ENCODE measurements around the gene CD52. TPM values are rescaled to one million over a fixed set of nuclear protein-coding genes. Genes with fewer than 3 reads are reported as not detected.

The CD52 gene
- total RNA-seq, 2 experiments from 2014 or later, result 1,078 to 1,088 TPM

DNA sequence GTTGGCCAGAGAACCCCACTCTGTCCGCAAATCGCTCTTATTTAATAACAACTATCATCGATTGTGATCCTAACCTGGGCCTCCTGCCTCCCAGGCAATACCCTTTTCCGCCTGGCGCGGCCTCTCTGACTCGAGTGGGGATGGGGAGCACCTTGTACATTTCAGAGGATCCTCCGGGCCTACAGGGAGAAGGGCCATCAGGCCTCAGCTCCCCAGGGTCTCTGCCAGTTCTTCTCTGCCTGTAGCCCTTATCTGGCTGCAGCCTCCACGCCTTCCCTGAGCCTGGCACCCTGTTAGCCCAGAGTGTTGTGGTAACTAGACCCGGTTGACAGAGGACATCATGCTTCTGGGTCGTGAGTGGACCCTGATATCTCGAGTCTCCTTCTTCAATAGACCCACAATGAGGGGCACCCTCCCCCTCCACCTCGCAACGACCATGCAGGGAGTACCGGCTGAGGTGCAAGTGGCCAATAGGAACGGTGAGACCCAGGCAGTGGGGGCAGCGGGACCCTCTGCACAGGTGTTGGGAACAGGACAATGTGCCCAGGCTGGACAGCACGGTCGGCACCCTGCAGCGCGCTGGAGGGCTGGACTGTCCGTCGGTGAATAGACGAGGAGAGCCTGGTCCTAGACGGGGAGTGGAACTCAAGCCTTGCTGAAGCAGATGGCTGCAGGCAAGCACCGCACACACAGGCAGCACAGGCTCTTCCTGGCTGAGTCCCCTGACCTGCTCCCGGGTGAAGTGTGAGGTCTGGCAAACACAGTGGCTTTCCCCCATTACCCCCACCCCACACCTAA, 43.2 kb downstream of the CD52 start:
- ATAC-seq (ENCODE audit: low read depth), result no peak
- Mint-ChIP-seq H3K36me3 (no peaks in the 10 kb centered on the region), H3K4me3 (peak overlapping the region; percentile 80), H3K9me3 (no peaks in the 10 kb centered on the region), H3K27me3 (peaks cover 15% of the 10 kb centered on the region), H3K27ac (peak overlapping the region; percentile 1), H3K4me1 (peaks cover 51% of the 10 kb centered on the region)
- no peak for DNase-seq
- POLR2A ChIA-PET, result interaction anchor here (0.6 to 1.4 kb wide), 5 partner anchors 17 to 80 kb away, joined by 3 to 6 read pairs (median 4); no protein-coding TSS in a partner anchor

DNA sequence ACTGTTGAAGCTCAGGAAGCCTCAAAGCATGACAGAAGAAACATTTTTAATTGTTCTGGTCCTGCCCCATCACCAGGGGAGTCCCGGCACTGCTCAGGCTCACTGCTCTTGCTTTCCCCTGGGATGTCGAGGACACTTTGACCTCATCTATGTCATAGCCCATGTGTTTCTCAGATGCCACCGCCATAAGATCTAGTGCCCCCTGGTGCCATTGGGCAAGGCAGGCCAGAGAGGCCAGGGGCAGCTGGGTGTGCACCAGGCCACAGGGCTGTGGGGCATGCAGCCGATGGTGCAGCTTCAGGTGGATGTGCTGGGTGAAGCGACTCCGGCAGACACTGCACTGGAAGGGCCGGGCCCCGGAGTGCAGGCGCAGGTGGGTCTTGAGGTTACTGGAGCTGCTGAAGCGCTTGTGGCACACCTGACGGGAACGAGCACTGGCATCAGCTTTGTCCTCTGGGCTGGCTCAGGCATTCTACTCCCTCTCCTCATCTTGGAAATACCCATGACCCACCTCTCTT, 43.9 kb downstream of the CD52 start:
- no peaks in the 10 kb centered on the region for H3K36me3 Mint-ChIP-seq
- H3K4me1 Mint-ChIP-seq, result peaks cover 51% of the 10 kb centered on the region
- peaks cover 15% of the 10 kb centered on the region for H3K27me3 Mint-ChIP-seq
- no peaks in the 10 kb centered on the region for H3K9me3 Mint-ChIP-seq
- no peak overlapping the region for H3K4me3 Mint-ChIP-seq
- no peak for ATAC-seq (ENCODE audit: low read depth)
- no peak for DNase-seq
- POLR2A ChIA-PET, result interaction anchor here (0.6 to 1.4 kb wide), 4 partner anchors 12 to 77 kb away, joined by 3 to 6 read pairs (median 4); no protein-coding TSS in a partner anchor
- H3K27ac Mint-ChIP-seq, result no peak overlapping the region

DNA sequence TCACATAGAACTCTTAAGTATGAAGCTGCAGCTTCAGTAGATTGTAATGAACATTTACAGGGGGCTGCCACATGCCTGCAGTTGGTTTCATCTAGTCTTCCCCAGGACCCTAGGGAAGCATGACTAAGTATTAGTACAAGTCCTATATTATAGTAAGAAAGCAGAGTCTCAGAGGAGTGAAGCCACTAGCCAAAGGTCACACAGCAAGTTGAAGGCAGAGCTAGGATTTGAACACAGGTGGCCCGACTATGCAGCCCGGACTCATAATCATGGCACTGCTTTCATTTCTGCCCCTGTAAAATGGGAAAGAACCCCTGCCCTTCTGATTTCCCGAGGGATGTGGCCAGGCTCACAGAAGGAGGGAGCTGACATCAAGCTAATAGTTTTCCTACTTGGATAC, 44.6 kb downstream of the CD52 start:
- no peaks in the 10 kb centered on the region for H3K36me3 Mint-ChIP-seq
- H3K4me3 Mint-ChIP-seq, result no peak overlapping the region
- DNase-seq (no peak), ATAC-seq (ENCODE audit: low read depth) (no peak)
- peaks cover 15% of the 10 kb centered on the region for H3K27me3 Mint-ChIP-seq
- H3K4me1 Mint-ChIP-seq, result peaks cover 51% of the 10 kb centered on the region
- H3K9me3 Mint-ChIP-seq, result no peaks in the 10 kb centered on the region
- POLR2A ChIA-PET, result interaction anchor here (0.9 to 1.4 kb wide), 2 partner anchors 11 to 16 kb away, joined by 3 to 4 read pairs; no protein-coding TSS in a partner anchor
- H3K27ac Mint-ChIP-seq, result no peak overlapping the region

DNA sequence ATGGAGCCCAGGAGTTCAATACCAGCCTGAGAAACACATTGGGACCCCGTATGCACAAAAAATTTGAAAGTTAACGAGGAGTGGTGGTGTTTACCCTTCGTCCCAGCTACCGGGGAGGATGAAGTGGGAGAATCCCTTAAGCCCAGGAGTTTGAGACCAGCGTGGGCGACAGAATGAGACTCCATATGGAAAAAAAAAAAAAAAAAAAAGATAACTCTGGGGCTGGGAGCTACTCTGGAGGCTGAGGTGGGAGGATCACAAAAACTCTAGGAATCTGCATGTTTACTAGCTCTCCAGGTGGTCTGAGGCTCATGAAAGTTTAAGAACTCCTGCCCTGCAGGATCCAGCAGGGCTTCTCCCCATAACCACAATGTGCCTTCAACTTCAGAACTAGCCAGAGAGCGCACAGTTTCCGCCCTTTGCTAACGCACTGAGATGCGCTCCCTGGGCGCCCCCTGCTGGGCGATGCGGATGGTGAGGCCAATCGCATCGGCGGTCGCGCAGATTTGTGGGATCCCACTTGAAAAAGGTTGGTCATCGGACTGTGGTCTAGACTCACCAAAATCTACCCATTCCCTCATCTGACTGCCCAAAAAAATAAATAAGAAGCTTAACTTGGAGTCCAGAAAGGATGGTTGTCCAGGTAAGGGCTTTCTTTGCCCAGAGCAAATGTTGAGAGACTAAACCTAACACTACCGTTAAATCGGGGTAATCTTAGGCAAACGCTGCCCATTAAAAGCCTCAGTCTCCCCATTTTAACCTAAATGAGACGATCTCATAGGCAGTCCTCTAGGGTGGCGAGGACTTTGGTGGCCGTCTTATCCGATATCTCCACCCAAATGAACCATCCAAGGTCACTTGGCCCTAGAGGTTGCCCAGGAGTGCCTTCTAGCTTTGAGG, 46.0 kb downstream of the CD52 start:
- peak; percentile 92 for DNase-seq
- peaks cover 15% of the 10 kb centered on the region for H3K27me3 Mint-ChIP-seq
- H3K36me3 Mint-ChIP-seq, result no peaks in the 10 kb centered on the region
- no peak overlapping the region for H3K27ac Mint-ChIP-seq
- H3K4me1 Mint-ChIP-seq, result peaks cover 48% of the 10 kb centered on the region
- H3K9me3 Mint-ChIP-seq, result no peaks in the 10 kb centered on the region
- peak; percentile 80 for ATAC-seq (ENCODE audit: low read depth)
- H3K4me3 Mint-ChIP-seq, result peak overlapping the region; percentile 67
- POLR2A ChIA-PET, result interaction anchor here (0.7 to 2.4 kb wide), 8 partner anchors 10 to 194 kb away, joined by 3 to 12 read pairs (median 6); partner anchors contain the start of genes CD52 and ZNF593

DNA sequence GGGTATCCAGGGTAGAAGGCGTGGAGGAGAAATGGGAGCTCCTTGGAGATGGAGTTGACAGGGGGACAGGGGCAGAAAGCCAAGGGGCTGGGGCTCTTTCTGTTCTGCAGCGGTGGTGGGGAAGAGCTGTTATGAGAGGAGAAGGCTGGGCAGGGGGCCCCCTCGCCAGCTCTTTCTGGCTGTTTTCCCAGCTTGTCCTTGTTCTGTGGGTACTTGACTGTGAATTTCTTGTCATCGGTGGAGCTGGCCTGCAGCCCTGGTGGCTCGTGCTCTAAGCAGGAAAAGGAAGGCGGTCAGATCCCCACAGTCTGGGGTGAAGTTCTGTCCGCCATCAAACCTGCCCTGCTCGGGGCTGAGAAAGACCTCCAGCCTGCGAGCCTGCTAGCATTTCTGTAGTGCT, 47.2 kb downstream of the CD52 start:
- Mint-ChIP-seq H3K27ac (no peak overlapping the region), H3K4me1 (peaks cover 37% of the 10 kb centered on the region), H3K4me3 (no peak overlapping the region), H3K27me3 (peaks cover 15% of the 10 kb centered on the region), H3K36me3 (no peaks in the 10 kb centered on the region), H3K9me3 (no peaks in the 10 kb centered on the region)
- no peak for ATAC-seq (ENCODE audit: low read depth)
- POLR2A ChIA-PET, result interaction anchor here (1.0 to 2.4 kb wide), 6 partner anchors 9 to 80 kb away, joined by 5 to 12 read pairs (median 8); partner anchors contain the start of gene CD52
- DNase-seq, result no peak

DNA sequence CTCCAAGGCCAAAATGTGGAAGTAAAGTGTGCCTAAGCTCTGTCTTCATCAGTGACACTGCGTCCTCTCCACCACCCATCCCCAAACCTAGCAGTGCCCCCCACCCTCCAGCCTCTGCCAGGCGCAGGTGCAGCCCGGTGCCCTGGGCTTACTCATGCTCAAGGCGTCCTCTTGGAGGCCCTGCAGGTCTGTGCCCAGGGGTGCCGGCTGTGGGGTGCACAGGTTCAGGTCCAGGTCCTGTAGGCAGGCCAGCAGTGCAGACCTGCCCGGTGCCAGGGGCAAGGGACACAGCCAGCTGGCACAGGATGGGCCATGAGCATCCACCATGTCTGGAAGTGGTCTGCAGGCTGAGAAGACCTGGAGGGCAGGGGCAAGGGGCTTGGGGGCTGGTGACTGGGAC, 49.7 kb downstream of the CD52 start:
- peaks cover 10% of the 10 kb centered on the region for H3K36me3 Mint-ChIP-seq

DNA sequence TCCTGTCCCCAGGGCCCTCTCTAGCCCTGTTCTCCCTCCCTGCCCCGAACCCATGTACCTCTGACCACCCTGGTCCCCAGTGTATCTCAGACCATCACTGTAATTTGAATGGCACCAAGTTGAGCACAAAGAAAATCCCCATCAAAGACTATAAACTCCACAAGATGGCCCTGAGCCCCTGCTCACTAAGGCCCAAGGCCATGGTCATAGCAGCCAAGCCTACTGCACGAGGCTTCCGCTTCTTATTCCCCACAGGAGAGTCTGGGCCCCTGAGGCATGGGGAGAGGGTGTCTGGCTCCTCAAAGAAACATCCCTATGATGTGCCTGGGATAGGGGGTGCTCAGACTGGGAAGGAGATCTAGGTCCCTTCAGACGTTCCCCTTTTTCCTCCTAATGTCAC, 50.2 kb downstream of the CD52 start:
- DNase-seq, result no peak
- H3K36me3 Mint-ChIP-seq, result peaks cover 13% of the 10 kb centered on the region
- peaks cover 6% of the 10 kb centered on the region for H3K9me3 Mint-ChIP-seq
- no peak overlapping the region for H3K4me3 Mint-ChIP-seq
- peak overlapping the region; percentile 7 for H3K27ac Mint-ChIP-seq
- H3K4me1 Mint-ChIP-seq, result peaks cover 46% of the 10 kb centered on the region
- no peak for ATAC-seq (ENCODE audit: low read depth)
- POLR2A ChIA-PET, result no interaction called here
- H3K27me3 Mint-ChIP-seq, result peaks cover 10% of the 10 kb centered on the region

More for the DNA sequence above, 49.7 kb downstream of the CD52 start:
- no peak for DNase-seq
- Mint-ChIP-seq H3K27me3 (peaks cover 10% of the 10 kb centered on the region), H3K4me3 (no peak overlapping the region), H3K4me1 (peaks cover 43% of the 10 kb centered on the region), H3K9me3 (peaks cover 6% of the 10 kb centered on the region), H3K27ac (no peak overlapping the region)
- POLR2A ChIA-PET, result interaction anchor here (1.1 kb wide), 1 partner anchor 78 kb away, joined by 3 read pairs; no protein-coding TSS in a partner anchor
- no peak for ATAC-seq (ENCODE audit: low read depth)

DNA sequence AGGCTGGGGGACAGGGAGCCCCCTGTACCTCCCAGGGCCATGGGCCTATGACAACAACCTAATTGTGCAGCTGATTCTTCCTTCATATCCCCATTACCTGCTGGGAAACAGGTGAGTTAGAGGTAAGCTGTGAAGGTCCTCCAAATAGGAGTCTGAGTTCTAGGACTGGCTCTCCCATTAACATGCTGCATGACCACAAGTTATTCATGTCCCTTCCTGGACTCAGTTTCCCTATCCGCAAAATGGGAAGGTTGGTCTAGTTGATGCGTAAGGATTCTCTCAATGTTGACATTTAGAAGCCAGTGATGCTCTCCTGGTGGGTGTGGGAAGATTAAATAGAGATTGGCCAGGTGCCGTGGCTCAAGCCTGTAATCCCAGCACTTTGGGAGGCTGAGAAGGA, 50.7 kb downstream of the CD52 start:
- Mint-ChIP-seq H3K4me3 (no peak overlapping the region), H3K36me3 (peaks cover 13% of the 10 kb centered on the region), H3K27ac (peak overlapping the region; percentile 38), H3K27me3 (peaks cover 10% of the 10 kb centered on the region), H3K4me1 (peaks cover 46% of the 10 kb centered on the region), H3K9me3 (peaks cover 6% of the 10 kb centered on the region)
- DNase-seq, result no peak
- POLR2A ChIA-PET, result no interaction called here
- ATAC-seq (ENCODE audit: low read depth), result no peak

Other genes with a start within 250 kb of the CD52 start
- gene PDIK1L, start 206.1 kb upstream of the CD52 start, total RNA-seq, result 10 to 100 TPM; 21.2 to 22.1 TPM
- not detected for gene FAM110D, start 158.9 kb upstream of the CD52 start, total RNA-seq
- gene C1orf232, start 149.0 kb upstream of the CD52 start, total RNA-seq, result not detected
- gene ZNF593, start 148.1 kb upstream of the CD52 start, total RNA-seq, result 10 to 100 TPM; 26.5 to 31.0 TPM
- not detected for gene ZNF593OS, start 146.1 kb upstream of the CD52 start, total RNA-seq
- 1 to 10 TPM; 4.5 to 6.0 TPM for gene CNKSR1, start 140.5 kb upstream of the CD52 start, total RNA-seq
- not detected for gene CATSPER4, start 127.4 kb upstream of the CD52 start, total RNA-seq
- 10 to 100 TPM; 36.0 to 37.2 TPM for gene CEP85, start 83.8 kb upstream of the CD52 start, total RNA-seq
- gene SH3BGRL3, start 37.9 kb upstream of the CD52 start, total RNA-seq, result 100 to 1,000 TPM; 531 to 542 TPM
- 10 to 100 TPM; 60.5 to 64.1 TPM for gene UBXN11, start 11.3 kb upstream of the CD52 start, total RNA-seq
- 10 to 100 TPM in 1 of 2 experiments, 1 to 10 TPM in 1; 7.9 to 10.3 TPM for gene CRYBG2, start 36.2 kb downstream of the CD52 start, total RNA-seq
- gene ZNF683, start 54.8 kb downstream of the CD52 start, total RNA-seq, result 1 to 10 TPM; 9.3 to 9.9 TPM
- not detected for gene LIN28A, start 92.9 kb downstream of the CD52 start, total RNA-seq
- gene DHDDS, start 114.4 kb downstream of the CD52 start, total RNA-seq, result 10 to 100 TPM; 45.9 to 48.2 TPM
- gene HMGN2, start 154.5 kb downstream of the CD52 start, total RNA-seq, result 100 to 1,000 TPM; 812 to 846 TPM
- 100 to 1,000 TPM; 138 to 153 TPM for gene RPS6KA1, start 211.8 kb downstream of the CD52 start, total RNA-seq

All from activated naive CD8-positive, alpha-beta T cell treated with anti-CD3 and anti-CD28 coated beads, Interleukin-2, amount 10 ng/mL, durations not matched to agents 7 days and 5 days (primary cell).